ENCODE data around the gene NHLH1. TPM values are rescaled to one million over a fixed set of nuclear protein-coding genes. Genes with fewer than 3 reads are reported as not detected.
A peak's percentile ranks its signal among the peaks of the same experiment; 100 is the strongest.

Gene NHLH1
- total RNA-seq, 1 donor from 2014 or later: 0.27 TPM

DNA sequence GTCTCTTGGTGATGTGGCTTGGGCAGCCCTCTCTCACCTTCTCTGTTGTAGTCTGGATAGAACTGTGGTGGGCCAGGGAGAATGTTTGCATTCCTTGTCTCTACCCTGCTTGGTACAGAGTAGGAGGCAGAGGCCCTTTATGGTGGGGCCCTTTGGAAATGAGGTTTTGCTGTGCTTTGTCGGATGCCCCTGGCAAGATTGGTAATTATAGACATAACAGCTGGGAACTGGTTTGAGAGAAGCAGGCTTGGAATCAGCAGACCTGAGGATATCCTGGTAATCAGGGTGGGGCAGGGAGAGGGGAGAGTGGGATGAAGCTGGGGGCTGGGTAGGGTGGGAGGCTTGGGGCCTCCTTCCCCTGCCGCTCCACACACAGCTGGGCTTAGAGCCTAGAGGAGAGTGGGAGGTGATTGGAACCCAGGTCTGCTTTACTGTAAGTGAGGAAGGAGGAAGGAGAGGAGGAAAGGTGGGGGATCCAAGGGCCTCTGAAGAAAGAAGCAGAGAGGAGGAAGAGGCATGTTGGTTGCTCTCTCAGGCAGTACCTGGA lies 38.5 kb downstream of the NHLH1 start:
- Mint-ChIP-seq H3K27ac (peak overlapping the region; percentile 51), H3K9me3 (no peaks in the 10 kb centered on the region), H3K27me3 (ENCODE audit: low read depth) (no peaks in the 10 kb centered on the region), H3K4me1 (peaks cover 60% of the 10 kb centered on the region), H3K4me3 (no peak overlapping the region), H3K36me3 (no peaks in the 10 kb centered on the region)
- TF ChIP-seq, protein P1, sequence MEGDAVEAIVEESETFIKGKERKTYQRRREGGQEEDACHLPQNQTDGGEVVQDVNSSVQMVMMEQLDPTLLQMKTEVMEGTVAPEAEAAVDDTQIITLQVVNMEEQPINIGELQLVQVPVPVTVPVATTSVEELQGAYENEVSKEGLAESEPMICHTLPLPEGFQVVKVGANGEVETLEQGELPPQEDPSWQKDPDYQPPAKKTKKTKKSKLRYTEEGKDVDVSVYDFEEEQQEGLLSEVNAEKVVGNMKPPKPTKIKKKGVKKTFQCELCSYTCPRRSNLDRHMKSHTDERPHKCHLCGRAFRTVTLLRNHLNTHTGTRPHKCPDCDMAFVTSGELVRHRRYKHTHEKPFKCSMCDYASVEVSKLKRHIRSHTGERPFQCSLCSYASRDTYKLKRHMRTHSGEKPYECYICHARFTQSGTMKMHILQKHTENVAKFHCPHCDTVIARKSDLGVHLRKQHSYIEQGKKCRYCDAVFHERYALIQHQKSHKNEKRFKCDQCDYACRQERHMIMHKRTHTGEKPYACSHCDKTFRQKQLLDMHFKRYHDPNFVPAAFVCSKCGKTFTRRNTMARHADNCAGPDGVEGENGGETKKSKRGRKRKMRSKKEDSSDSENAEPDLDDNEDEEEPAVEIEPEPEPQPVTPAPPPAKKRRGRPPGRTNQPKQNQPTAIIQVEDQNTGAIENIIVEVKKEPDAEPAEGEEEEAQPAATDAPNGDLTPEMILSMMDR (IDR thresholded peaks at IDR 0.05; ENCODE audit: unreplicated experiment): no peak
- DNase-seq (ENCODE audit: low spot score in 2 of 2, unreplicated experiment in 2 of 2): no peak

DNA sequence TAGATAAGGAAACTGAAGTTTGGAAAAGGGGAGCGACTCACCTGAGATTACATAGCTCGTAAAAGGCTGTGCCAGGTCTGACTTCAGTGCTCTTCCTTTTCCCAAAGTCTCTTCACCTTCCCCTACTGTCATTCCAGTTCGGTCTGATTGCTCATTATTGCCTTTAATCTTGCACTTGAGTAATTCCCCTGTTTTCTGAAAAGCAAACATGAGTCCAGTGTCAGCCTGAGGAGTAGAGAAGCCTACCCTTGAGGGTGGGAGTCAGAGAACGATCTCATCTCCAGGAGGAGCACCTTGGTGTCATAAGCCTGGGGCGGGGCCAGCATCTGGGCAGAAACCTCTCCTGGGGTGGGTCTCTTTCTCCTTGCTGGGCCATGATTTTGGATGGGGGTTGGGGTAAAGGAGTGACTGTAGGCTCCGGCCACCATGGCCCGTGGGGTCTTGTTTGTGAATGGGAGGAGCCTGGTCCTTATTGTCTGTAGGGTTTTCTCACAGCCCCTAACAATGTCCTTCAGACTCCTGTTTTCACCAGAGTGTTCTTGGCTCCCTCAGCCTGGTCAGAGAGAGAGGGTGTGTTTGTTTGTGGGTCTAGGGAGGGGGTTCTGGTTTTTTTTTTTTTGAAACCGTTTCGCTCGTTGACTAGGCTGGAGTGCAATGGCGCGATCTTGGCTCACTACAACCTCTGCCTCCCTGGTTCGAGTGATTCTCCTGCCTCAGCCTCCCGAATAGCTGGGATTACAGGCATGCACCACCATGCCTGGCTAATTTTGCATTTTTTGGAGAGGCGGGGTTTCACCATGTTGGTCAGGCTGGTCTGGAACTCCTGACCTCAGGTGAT lies 39.5 kb downstream of the NHLH1 start:
- Mint-ChIP-seq H3K4me3 (no peak overlapping the region), H3K9me3 (no peaks in the 10 kb centered on the region), H3K36me3 (no peaks in the 10 kb centered on the region), H3K4me1 (peaks cover 68% of the 10 kb centered on the region), H3K27ac (no peak overlapping the region), H3K27me3 (ENCODE audit: low read depth) (no peaks in the 10 kb centered on the region)
- TF ChIP-seq, protein P1 (IDR thresholded peaks at IDR 0.05; ENCODE audit: unreplicated experiment): no peak
- no peak for DNase-seq (ENCODE audit: low spot score in 2 of 2, unreplicated experiment in 2 of 2)

DNA sequence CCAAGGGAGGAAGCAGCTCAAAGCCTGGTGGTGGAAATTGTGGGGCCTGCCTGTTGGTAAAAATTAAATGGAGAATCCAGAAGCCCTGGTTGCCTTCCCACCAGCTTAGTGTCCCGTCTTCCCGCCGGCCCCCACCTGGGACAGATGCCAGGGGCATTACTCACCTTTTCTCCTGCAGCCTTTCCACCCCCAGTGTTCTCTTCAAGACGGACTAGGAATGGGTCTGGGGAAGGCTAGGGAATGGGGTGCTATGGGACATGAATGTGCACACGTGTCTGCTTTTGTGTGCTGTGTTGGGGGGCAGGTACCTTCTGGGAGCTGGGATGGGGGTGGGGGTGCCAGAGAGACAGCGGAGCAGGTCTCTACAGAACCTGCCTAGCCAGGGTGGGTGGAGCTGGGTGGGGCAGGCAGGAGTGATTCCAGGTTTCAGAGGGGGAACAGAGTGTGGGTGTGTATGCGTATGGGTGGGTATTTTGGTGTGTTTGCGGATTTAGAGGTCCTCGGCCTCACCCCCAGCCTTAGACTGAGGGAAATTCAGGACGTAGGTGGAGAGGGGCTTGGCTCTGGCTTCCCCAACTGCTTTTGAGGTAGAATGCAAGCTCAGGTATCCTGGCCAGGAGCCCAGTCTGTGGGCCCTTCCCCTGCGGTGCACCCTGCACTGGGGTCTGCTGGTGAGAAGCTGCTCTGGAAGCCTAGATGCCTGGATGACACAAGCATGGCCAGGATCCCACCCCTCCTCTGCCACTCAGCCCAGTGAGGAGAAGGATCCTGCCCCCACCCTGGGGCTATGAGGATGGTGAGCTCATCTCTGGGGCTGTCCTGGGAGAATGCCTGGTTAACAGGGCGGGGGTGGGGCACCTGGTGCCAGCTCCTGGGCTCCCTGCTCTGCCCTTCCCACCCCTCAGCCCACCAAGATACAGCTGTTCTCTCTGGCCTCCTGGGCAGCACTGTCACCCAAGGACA lies 41.2 kb downstream of the NHLH1 start:
- Mint-ChIP-seq H3K27ac (peak overlapping the region; percentile 31), H3K27me3 (ENCODE audit: low read depth) (no peaks in the 10 kb centered on the region), H3K36me3 (no peaks in the 10 kb centered on the region), H3K4me1 (peaks cover 56% of the 10 kb centered on the region), H3K9me3 (no peaks in the 10 kb centered on the region), H3K4me3 (no peak overlapping the region)
- no peak for DNase-seq (ENCODE audit: low spot score in 2 of 2, unreplicated experiment in 2 of 2)
- TF ChIP-seq, protein P1 (IDR thresholded peaks at IDR 0.05; ENCODE audit: unreplicated experiment): no peak

DNA sequence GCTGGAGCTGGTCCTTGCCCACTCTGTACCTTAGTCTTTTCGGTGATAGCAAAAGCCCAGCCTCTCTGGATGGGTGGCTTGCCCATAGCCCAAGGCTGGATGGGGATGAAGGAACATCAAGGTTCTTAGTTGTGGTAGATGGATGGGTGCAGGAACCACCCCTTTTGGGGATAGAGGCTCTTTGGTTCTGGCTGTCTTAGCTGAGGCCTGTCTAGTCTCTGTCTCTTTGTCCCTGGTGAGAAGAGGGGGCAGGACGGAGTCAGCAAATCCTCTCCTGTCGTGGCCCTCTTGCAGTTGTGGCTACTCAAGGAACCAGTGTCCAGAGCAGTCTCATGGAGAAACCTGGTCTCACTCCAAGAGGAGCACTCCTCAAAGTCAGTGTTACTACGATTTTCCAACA lies 42.0 kb downstream of the NHLH1 start:
- TF ChIP-seq, protein P1 (IDR thresholded peaks at IDR 0.05; ENCODE audit: unreplicated experiment): no peak
- no peak for DNase-seq (ENCODE audit: low spot score in 2 of 2, unreplicated experiment in 2 of 2)
- Mint-ChIP-seq H3K27me3 (ENCODE audit: low read depth) (no peaks in the 10 kb centered on the region), H3K9me3 (no peaks in the 10 kb centered on the region), H3K4me1 (peaks cover 50% of the 10 kb centered on the region), H3K4me3 (no peak overlapping the region), H3K27ac (no peak overlapping the region), H3K36me3 (no peaks in the 10 kb centered on the region)

DNA sequence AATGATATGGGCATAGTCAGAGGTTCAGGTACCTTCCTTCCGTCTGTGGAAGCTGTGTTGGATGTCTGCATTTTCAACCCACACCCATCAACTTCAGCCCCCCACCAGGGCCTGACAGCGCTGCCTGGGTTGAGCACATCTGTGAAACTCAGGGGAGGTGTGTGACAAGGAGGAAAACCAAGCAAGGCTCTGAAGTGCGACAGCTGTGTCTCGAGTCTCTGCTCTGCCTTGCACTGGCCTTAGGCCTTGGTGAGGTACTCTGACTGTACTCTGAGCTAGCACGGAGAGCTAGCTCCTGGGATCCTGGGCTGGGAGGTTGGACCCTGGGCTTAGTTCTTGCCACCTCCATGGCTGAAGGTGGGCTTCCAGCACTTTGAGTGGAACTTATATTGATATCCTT lies 42.6 kb downstream of the NHLH1 start:
- Mint-ChIP-seq H3K9me3 (no peaks in the 10 kb centered on the region), H3K27ac (peak overlapping the region; percentile 51), H3K27me3 (ENCODE audit: low read depth) (no peaks in the 10 kb centered on the region), H3K4me3 (no peak overlapping the region), H3K36me3 (no peaks in the 10 kb centered on the region), H3K4me1 (peaks cover 51% of the 10 kb centered on the region)
- TF ChIP-seq, protein P1 (IDR thresholded peaks at IDR 0.05; ENCODE audit: unreplicated experiment): no peak
- no peak for DNase-seq (ENCODE audit: low spot score in 2 of 2, unreplicated experiment in 2 of 2)

Data from mesothelial cell of epicardium (in vitro differentiated cells).